ENCODE results near the gene AWAT1.

The AWAT1 gene

GRCh38 chrX:70257423-70258288 is 23.2 kb downstream of the AWAT1 start:
- Histone ChIP-seq H2BK5ac (ENCODE audit: low read depth, low read length, poor library complexity, severe bottlenecking) (no peak overlapping the region), H3K18ac (ENCODE audit: low read depth in 1 of 2, low read length in 2 of 2) (no peak overlapping the region), H2BK120ac (ENCODE audit: low read depth, low read length) (no peak overlapping the region), H3K4me2 (ENCODE audit: low read length, poor library complexity, severe bottlenecking) (no peak overlapping the region), H3K4ac (ENCODE audit: low read depth in 1 of 2, low read length in 2 of 2) (no peak overlapping the region), H4K91ac (ENCODE audit: low read length) (no peak overlapping the region), H2AFZ (ENCODE audit: low read depth, low read length) (no peak overlapping the region), H3K9ac (ENCODE audit: low read length) (no peak overlapping the region), H2BK15ac (ENCODE audit: low read depth, poor library complexity, severe bottlenecking) (no peak overlapping the region), H3K4me3 (ENCODE audit: insufficient read depth in 1 of 2, low read depth in 1 of 2, low read length in 2 of 2) (no peak overlapping the region), H3K79me1 (replicated peaks; ENCODE audit: low read length, poor library complexity, severe bottlenecking) (no peaks in the 10 kb centered on the region), H2BK12ac (ENCODE audit: low read length in 2 of 2) (no peak overlapping the region), H3K27ac (ENCODE audit: low read length, poor library complexity, severe bottlenecking) (no peak overlapping the region), H3K27me3 (ENCODE audit: control insufficient read depth in 1 of 2, insufficient read depth in 1 of 2, low read length in 2 of 2) (peaks cover 0 to 38% of the 10 kb centered on the region in 2 experiments), H3K9me3 (ENCODE audit: control insufficient read depth, low read length) (peaks cover 12% of the 10 kb centered on the region), H3K23ac (ENCODE audit: low read length in 2 of 2) (no peak overlapping the region), H4K8ac (ENCODE audit: low read length) (peak overlapping the region; percentile 64), H3K36me3 (ENCODE audit: control insufficient read depth in 1 of 2, insufficient read depth in 2 of 2, low read depth in 1 of 2, low read length in 2 of 2) (no peaks in the 10 kb centered on the region), H2AK5ac (ENCODE audit: low read length, severe bottlenecking) (no peak overlapping the region), H3K14ac (ENCODE audit: low read length in 2 of 2) (no peak overlapping the region), H3K4me1 (ENCODE audit: control insufficient read depth, insufficient read depth, low read depth, low read length) (no peaks in the 10 kb centered on the region)
- WGBS = 87% methylated on average over 5 of the region's 5 CpGs
- DNase-seq = no peak

DNA sequence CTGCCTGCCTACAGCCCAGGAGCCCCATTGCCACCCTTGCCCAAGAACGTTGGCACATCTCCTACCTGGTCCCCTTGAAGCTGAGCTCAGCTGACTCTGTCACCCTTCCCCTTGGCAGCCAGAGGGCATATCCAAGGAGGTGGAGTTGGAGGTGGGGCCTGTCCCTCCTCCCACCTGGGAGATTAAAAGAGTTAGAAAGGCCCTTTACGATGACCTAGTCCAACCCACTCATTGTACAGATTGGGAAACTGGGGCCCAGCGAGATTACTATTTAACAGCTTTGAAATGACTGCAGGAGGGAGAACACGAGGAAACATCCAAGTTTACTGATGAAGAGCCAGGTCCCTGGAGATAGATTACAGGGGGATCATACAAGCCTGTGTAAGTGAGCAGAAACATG is 25.6 kb downstream of the AWAT1 start, which contains the start of gene P2RY4:
Gene P2RY4, minus strand, starts transcription at position 101 of the 400 bp plus-strand sequence. CDS start 580 bp downstream, outside the sequence.
- Histone ChIP-seq H2BK15ac (ENCODE audit: low read depth, poor library complexity, severe bottlenecking) (no peak within 1 kb of the TSS), H2BK12ac (ENCODE audit: low read length in 2 of 2) (no peak within 1 kb of the TSS), H3K9me3 (ENCODE audit: control insufficient read depth, low read length) (peaks cover 8% of the 10 kb centered on the region), H3K23ac (ENCODE audit: low read length in 2 of 2) (no peak within 1 kb of the TSS), H3K27me3 (ENCODE audit: control insufficient read depth in 1 of 2, insufficient read depth in 1 of 2, low read length in 2 of 2) (peaks cover 0 to 40% of the 10 kb centered on the region in 2 experiments), H4K8ac (ENCODE audit: low read length) (no peak within 1 kb of the TSS), H3K27ac (ENCODE audit: low read length, poor library complexity, severe bottlenecking) (no peak within 1 kb of the TSS), H2AFZ (ENCODE audit: low read depth, low read length) (no peak within 1 kb of the TSS), H2AK5ac (ENCODE audit: low read length, severe bottlenecking) (no peak within 1 kb of the TSS), H2BK120ac (ENCODE audit: low read depth, low read length) (no peak within 1 kb of the TSS), H3K18ac (ENCODE audit: low read depth in 1 of 2, low read length in 2 of 2) (no peak within 1 kb of the TSS), H3K14ac (ENCODE audit: low read length in 2 of 2) (no peak within 1 kb of the TSS), H3K4ac (ENCODE audit: low read depth in 1 of 2, low read length in 2 of 2) (no peak within 1 kb of the TSS), H3K4me3 (ENCODE audit: insufficient read depth in 1 of 2, low read depth in 1 of 2, low read length in 2 of 2) (no peak within 1 kb of the TSS), H3K9ac (ENCODE audit: low read length) (no peak within 1 kb of the TSS), H3K4me2 (ENCODE audit: low read length, poor library complexity, severe bottlenecking) (no peak within 1 kb of the TSS), H3K4me1 (ENCODE audit: control insufficient read depth, insufficient read depth, low read depth, low read length) (no peaks in the 10 kb centered on the region), H2BK5ac (ENCODE audit: low read depth, low read length, poor library complexity, severe bottlenecking) (no peak within 1 kb of the TSS), H3K36me3 (ENCODE audit: control insufficient read depth in 1 of 2, insufficient read depth in 2 of 2, low read depth in 1 of 2, low read length in 2 of 2) (no peaks in the 10 kb centered on the region), H3K79me1 (replicated peaks; ENCODE audit: low read length, poor library complexity, severe bottlenecking) (no peaks in the 10 kb centered on the region), H4K91ac (ENCODE audit: low read length) (peak within 1 kb of the TSS; percentile 39)
- 62% methylated on average over 2 of the region's 4 CpGs for WGBS
- DNase-seq = no peak

DNA sequence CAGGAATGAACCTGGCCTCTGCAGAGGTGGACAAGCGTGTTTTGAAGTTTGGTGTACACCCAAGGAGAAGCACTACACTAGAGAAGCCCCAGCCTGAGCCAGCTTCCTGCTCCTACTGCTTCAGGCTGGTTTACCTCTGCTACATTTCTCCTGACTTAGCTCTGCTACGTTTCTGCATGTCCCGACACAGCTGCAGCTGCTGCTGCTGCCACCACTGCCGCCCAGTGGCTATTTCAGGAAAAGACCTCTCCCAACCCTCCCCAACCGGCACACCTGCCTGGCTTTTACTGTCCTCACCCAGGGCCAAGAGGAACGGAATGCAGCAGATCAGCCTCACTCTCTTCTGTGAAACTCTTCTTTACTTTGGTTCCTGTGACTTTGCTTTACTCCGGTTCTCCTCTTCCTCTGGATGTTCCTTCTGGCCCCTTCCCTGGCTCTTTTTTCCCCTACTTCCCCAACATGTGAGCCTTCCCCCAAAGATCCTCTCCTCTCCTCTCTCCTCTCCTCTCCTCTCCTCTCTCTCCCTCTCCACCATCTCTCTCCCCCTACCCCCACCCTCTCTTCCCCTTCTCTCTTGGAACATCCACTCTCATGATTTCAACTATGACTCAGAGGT is 28.6 kb downstream of the AWAT1 start:
- peak; percentile 18 for DNase-seq
- no peak overlapping the region for H2BK5ac ChIP-seq (ENCODE audit: low read depth, low read length, poor library complexity, severe bottlenecking)
- no peak overlapping the region for H3K14ac ChIP-seq (ENCODE audit: low read length in 2 of 2)
- H2AK5ac ChIP-seq (ENCODE audit: low read length, severe bottlenecking) = no peak overlapping the region
- WGBS = 8% methylated on average over 7 of the region's 7 CpGs
- no peak overlapping the region for H2BK12ac ChIP-seq (ENCODE audit: low read length in 2 of 2)
- H2AFZ ChIP-seq (ENCODE audit: low read depth, low read length) = no peak overlapping the region
- no peak overlapping the region for H2BK120ac ChIP-seq (ENCODE audit: low read depth, low read length)
- H4K8ac ChIP-seq (ENCODE audit: low read length) = no peak overlapping the region
- no peaks in the 10 kb centered on the region for H3K79me1 ChIP-seq (replicated peaks; ENCODE audit: low read length, poor library complexity, severe bottlenecking)
- no peak overlapping the region for H3K4me3 ChIP-seq (ENCODE audit: insufficient read depth in 1 of 2, low read depth in 1 of 2, low read length in 2 of 2)
- H3K18ac ChIP-seq (ENCODE audit: low read depth in 1 of 2, low read length in 2 of 2) = no peak overlapping the region
- H3K4me1 ChIP-seq (ENCODE audit: control insufficient read depth, insufficient read depth, low read depth, low read length) = no peaks in the 10 kb centered on the region
- no peak overlapping the region for H3K4me2 ChIP-seq (ENCODE audit: low read length, poor library complexity, severe bottlenecking)
- no peak overlapping the region for H2BK15ac ChIP-seq (ENCODE audit: low read depth, poor library complexity, severe bottlenecking)
- H3K36me3 ChIP-seq (ENCODE audit: control insufficient read depth in 1 of 2, insufficient read depth in 2 of 2, low read depth in 1 of 2, low read length in 2 of 2) = no peaks in the 10 kb centered on the region
- no peak overlapping the region for H4K91ac ChIP-seq (ENCODE audit: low read length)
- H3K4ac ChIP-seq (ENCODE audit: low read depth in 1 of 2, low read length in 2 of 2) = no peak overlapping the region
- H3K9me3 ChIP-seq (ENCODE audit: control insufficient read depth, low read length) = peaks cover 8% of the 10 kb centered on the region
- H3K23ac ChIP-seq (ENCODE audit: low read length in 2 of 2) = no peak overlapping the region
- H3K27ac ChIP-seq (ENCODE audit: low read length, poor library complexity, severe bottlenecking) = no peak overlapping the region
- H3K27me3 ChIP-seq (ENCODE audit: control insufficient read depth in 1 of 2, insufficient read depth in 1 of 2, low read length in 2 of 2) = peaks cover 0 to 34% of the 10 kb centered on the region in 2 experiments
- H3K9ac ChIP-seq (ENCODE audit: low read length) = no peak overlapping the region

DNA sequence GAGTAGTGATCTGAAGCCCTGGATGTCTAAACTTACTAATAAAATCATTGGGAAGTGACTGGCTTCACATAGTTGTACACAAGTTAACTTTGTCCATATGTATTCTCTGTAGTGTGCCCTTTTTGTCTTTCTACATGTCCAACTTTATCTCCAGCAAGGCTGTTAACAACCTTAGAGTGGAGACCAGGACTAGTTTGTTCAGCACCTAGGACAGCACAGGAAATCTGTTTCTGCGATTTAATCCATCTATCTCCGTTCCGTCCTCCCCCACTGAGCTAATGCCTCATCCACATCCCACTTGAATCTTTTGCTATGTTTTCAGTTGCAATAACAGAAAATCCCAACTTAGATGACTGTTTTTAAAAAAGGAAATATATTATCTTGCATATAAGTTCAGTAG is 30.3 kb downstream of the AWAT1 start:
- no peak for DNase-seq
- Histone ChIP-seq H4K91ac (ENCODE audit: low read length) (no peak overlapping the region), H3K27ac (ENCODE audit: low read length, poor library complexity, severe bottlenecking) (no peak overlapping the region), H2BK15ac (ENCODE audit: low read depth, poor library complexity, severe bottlenecking) (no peak overlapping the region), H3K36me3 (ENCODE audit: control insufficient read depth in 1 of 2, insufficient read depth in 2 of 2, low read depth in 1 of 2, low read length in 2 of 2) (no peaks in the 10 kb centered on the region), H3K23ac (ENCODE audit: low read length in 2 of 2) (no peak overlapping the region), H3K79me1 (replicated peaks; ENCODE audit: low read length, poor library complexity, severe bottlenecking) (no peaks in the 10 kb centered on the region), H3K9me3 (ENCODE audit: control insufficient read depth, low read length) (peaks cover 8% of the 10 kb centered on the region), H2BK120ac (ENCODE audit: low read depth, low read length) (no peak overlapping the region), H2AFZ (ENCODE audit: low read depth, low read length) (no peak overlapping the region), H3K4me2 (ENCODE audit: low read length, poor library complexity, severe bottlenecking) (no peak overlapping the region), H3K4me3 (ENCODE audit: insufficient read depth in 1 of 2, low read depth in 1 of 2, low read length in 2 of 2) (no peak overlapping the region), H3K9ac (ENCODE audit: low read length) (no peak overlapping the region), H2BK12ac (ENCODE audit: low read length in 2 of 2) (no peak overlapping the region), H2BK5ac (ENCODE audit: low read depth, low read length, poor library complexity, severe bottlenecking) (no peak overlapping the region), H4K8ac (ENCODE audit: low read length) (no peak overlapping the region), H2AK5ac (ENCODE audit: low read length, severe bottlenecking) (no peak overlapping the region), H3K4ac (ENCODE audit: low read depth in 1 of 2, low read length in 2 of 2) (no peak overlapping the region), H3K18ac (ENCODE audit: low read depth in 1 of 2, low read length in 2 of 2) (no peak overlapping the region), H3K14ac (ENCODE audit: low read length in 2 of 2) (no peak overlapping the region), H3K4me1 (ENCODE audit: control insufficient read depth, insufficient read depth, low read depth, low read length) (no peaks in the 10 kb centered on the region), H3K27me3 (ENCODE audit: control insufficient read depth in 1 of 2, insufficient read depth in 1 of 2, low read length in 2 of 2) (peaks cover 0 to 46% of the 10 kb centered on the region in 2 experiments)
- no CpG with 5 or more reads among the region's 3 CpGs for WGBS

All from mesenchymal stem cell (in vitro differentiated cells and primary cell).